GM18519 (cell line): ENCODE results near the gene ASIC2.

ENCODE experiments used
- ATAC-seq: cut with Tn5 transposase; IDR thresholded peaks from one replicate; pipeline ENCODE4 v1.9.1; 2021; ENCODE audit warnings: mild to moderate bottlenecking, moderate library complexity; ENCODE audit not compliant: unreplicated experiment, low FRiP score

The ASIC2 gene

DNA sequence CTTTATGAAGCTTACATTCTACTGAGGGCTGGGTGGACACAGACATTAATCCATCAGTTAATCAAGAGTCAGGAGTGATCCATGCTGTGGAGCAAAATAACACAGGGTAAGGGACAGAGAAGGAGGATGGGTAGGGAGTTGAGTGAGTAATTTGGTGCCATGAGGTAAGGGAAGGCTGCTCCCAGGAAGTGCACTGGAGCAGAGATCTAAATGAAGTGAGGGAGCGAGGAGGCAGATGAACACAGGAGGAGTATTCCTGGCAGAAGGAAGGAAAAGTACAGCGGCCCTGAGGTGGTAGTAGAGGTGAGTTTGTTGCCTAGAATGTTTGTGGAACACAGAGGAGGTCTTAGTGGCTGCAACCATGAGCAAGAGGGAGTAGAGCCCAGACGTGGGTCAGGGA, 34.8 kb downstream of the ASIC2 start:
- ATAC-seq: no peak

DNA sequence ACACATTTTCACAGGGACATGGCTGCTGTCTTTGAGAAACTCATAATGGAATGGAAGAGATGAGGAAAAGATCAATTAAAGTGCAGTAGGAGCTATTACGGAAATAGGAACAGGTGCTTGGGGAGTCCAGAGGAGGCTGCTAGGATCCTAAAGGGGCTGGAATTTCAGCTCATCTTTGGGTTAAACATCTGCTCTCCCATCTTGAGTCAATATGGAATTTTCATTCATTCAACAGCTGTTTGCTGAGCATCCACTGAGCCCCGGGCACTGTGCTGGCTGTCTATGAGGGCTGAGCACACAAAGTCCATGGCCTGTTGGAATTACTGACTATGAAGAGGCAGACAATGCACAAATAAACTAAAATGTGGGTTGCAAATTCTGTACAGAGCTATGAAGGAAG, 47.9 kb downstream of the ASIC2 start:
- no peak for ATAC-seq

GRCh38 chr17:33243732-33244131, 49.4 kb downstream of the ASIC2 start:
- no peak for ATAC-seq

GRCh38 chr17:33242375-33243124, 50.5 kb downstream of the ASIC2 start:
- ATAC-seq: no peak

DNA sequence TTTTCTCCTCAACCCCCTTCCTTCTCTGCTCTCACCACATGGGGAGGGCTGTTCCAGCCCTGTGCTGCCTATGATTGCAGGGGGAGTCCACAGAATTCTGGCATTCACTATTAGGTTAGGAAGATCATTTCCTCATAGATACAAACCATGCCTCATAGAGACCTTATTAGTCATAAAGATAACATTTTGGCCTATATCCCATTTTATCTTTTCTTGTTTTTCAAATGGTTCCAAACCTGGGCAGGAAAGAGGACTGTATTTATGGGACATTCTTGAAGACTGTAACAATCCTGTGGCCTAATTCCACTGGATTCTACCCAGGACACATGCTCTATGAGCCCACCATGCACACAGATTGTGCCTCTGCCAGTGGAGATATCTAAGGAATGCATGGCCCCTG, 51.7 kb downstream of the ASIC2 start:
- ATAC-seq: no peak

- ATAC-seq: no peak
Measured at GRCh38 chr17:33240362-33240761, 52.7 kb downstream of the ASIC2 start.

GRCh38 chr17:33239702-33240101, 53.4 kb downstream of the ASIC2 start:
- no peak for ATAC-seq

DNA sequence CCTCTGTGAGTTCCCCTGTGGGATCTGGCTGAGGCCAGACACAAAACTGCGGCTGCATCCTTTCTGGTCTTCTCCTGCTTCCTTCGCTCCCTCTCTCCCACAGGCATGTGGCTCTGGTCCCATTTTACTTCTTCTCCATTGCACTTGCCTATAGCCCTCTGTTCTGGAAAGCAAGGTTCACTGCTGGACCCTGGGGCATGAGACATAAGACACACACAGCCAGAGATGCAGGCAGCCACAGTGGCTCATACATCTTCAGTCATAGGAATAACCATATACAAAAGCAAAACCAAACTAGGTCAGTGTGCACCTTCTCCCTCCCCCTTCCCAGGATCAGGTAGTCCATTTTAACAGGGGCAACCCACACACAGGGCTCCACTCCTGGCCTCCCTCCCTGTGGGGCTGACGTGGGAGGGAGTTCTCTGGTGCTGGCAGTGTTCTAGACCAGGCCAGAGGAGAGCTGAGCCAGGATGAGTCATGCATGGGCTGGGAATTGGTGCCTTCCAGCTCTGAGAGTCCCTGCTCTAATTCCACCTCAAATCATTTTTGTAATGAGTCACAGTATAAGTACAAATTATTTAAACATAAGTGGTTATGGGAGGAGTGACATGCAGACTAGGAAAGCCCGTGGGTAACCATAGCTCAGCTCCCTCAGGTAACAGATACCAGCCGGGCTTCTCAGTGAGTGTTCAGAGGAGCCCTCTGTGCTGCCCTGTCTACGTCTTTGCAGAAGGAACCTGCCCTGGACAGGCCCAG, 58.0 kb downstream of the ASIC2 start:
- ATAC-seq: no peak

DNA sequence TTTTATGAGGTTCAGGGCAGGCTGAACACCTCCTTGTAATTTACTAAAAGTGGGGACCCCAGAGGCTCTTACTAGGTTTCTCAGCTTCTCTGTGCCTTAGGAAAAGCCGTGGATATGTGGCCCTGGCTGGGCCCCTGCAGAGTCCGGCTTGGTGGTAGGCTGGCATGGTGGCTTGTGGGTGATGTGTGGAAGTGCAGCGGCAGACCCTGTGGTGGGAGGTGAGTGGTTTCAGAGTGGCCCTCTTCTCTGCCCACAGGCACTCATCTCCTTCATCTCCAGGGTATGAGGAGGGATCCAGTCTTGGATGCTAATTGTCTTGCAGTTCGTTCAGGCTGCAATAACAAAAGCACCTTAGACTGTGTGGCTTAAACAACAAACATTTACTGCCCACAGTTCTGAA, 58.9 kb downstream of the ASIC2 start:
- no peak for ATAC-seq

GRCh38 chr17:33233811-33234177, 59.3 kb downstream of the ASIC2 start:
- no peak for ATAC-seq

DNA sequence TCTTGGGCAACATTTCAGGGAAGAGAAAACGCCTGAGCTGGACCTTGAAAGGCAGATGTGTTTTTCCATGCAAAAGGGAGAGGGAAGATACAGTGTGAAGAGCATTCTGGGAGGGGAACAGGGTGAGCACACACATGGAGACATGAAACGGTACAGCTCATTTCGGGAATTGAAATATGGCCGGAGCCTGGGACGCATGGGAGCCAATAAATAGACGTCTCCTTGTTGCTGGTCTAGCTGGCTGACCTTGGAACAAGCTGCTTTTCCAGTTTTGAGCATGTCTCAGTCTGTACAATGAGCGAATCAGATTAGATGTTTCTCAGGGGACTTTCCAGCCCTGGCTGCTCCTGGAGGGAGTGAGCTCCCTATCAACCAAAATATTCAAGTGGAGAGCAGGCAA, 63.6 kb downstream of the ASIC2 start:
- no peak for ATAC-seq

GRCh38 chr17:33229028-33229427, 64.1 kb downstream of the ASIC2 start:
- no peak for ATAC-seq

DNA sequence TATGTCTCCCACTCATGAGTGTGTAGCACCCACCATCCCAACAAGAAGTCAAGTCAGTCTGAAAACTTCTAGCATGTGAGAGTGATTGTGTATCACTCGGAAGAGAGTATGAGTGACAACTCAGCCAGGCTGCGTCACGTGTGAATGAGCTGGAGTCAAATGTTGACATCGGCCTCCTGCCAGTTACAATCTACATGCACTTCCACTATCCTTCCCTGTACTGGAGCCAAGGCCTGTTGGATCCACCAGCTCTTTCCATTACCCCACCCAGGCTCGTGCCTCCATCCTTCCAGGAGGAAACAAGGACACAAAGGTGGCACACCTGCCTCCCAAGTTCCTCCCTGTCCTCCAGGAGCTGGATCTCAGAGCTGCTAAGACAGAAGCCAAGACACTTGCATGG, 64.5 kb downstream of the ASIC2 start:
- no peak for ATAC-seq

- no peak for ATAC-seq
Measured at GRCh38 chr17:33227911-33228310, 65.2 kb downstream of the ASIC2 start.

GRCh38 chr17:33225994-33226393, 67.1 kb downstream of the ASIC2 start:
- no peak for ATAC-seq

- ATAC-seq: no peak
Measured at GRCh38 chr17:33225509-33225908, 67.6 kb downstream of the ASIC2 start.

DNA sequence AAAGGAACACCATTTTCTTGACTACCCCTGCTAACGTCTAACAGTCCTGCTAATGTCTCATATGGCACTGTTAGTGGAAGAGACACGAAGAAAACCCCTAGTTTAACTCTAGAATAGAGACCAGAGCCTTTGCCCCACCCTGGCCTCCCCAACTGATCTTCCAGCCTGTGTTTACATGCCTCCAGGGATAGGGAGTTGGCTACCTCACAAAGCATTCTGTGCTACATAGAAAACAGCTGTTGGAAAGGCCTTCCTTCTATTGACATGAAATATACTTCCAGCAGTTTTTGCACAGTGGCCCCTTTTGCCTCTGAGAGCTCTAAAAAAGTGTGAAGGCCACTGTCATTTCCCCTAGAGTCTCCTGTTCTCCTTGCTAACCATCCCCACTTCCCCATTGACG, 73.1 kb downstream of the ASIC2 start:
- no peak for ATAC-seq

DNA sequence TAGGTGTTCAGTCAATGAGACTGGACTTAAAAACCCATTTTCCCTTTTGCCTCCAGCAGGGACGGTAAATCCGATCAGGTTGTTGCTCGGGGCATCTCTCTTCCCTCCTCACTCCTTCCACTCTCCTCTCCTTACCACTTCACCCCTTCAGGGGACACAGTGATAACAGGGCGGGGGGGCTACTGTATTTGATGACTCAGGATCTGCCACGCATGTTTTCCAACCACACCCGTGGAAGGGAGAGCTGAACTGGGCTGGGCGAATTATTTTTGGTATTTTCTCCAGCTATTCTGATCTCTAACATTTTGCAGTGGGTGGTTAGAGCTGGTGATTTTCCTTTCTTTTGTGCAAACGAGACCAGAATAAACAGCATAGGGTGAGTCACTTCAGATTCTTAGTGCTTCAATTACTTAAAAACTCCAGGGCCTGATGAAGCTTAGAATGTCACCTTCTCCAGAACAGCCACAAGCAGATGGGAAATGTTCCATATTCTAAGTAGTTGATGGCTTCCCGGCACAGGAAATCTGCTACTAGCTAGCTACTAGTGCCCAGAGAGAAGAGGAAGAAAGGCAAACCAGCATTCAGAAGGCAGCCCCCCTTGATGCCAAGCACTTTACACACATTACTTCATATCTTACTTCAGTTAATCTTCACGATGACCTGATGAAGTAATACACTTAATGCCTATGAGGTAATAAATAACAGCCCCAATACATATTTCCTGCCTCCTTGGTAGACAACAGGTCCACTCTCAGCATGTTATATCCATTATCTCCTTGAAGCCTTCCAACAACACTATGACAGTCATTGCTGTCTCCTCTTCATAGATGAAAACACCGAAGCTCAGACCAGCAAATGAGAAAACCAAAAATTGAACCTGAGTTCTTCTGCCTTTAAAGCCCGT, 74.1 kb downstream of the ASIC2 start:
- no peak for ATAC-seq

DNA sequence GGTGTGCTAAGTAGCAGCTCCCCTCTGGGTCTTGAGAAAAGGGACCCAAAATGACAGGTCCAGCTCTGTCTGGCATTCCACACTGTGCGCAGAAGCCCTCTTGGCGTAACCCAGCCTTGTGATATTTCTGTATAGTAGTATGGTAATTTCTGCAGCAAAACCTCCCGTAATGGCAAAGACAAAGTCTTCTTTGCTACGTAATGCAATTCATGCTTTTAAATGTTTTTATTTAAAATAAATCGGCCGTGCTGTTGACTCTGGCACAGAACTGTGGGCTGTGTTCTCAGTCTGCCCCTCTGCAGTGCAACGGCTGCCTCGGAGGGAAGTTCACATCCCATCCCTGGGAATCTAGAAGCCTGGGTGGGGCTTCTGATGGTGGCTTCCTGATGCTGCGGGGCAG, 75.2 kb downstream of the ASIC2 start:
- no peak for ATAC-seq

- ATAC-seq: no peak
Measured at GRCh38 chr17:33214996-33215395, 78.1 kb downstream of the ASIC2 start.

GRCh38 chr17:33210285-33210684, 82.8 kb downstream of the ASIC2 start:
- ATAC-seq: no peak
